ENCODE data around the gene PRAMEF6.
"Not testable (repeated sequence)": the region's sequence is repeated elsewhere in the genome, so short reads cannot be mapped to it uniquely, and the experiment has no call there.

Gene PRAMEF6

DNA sequence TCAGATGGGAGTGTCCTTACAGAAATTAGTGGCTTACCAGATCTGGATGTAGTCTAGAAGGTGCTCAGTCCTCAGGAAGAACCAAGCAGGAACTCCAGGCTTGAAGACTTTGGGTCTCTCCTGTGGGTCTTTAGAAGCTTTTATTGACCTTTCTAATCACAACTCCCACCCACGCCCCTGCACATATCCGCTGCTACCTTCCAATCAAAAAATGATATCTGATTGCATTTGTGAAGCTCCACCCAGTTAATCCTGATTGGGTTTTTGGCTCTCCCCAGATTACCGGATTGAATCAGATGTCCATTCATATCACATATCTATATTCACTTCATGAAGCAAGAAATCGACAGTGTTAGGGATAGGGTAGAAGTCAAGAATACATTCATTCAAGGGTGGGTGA lies at the start of gene PRAMEF6:
Gene PRAMEF6, minus strand, starts transcription at position 101 of the 400 bp plus-strand sequence. CDS start 5,062 bp downstream, outside the sequence.
- not testable (repeated sequence) for DNase-seq (ENCODE audit: low read depth in 2 of 3, low spot score in 1 of 3)

DNA sequence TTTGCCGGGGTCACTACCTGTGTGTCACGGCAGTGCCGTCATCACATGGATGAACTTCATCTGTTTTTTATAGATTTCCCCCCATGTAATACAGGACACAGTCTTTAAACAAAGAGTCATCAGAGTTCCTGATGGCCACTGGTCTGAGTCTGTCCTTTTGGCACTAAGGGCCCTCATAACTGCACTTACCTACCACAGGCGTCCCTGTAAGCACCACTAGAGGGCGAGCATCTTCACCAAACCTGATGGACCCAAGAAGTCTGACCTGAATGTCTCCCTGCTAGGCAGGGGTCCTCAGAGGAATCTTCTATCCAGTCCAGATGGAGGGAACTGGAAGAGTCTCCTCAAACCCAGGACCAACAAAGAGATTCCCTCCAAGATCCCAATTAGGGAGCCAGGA lies 23.0 kb downstream of the PRAMEF6 start:
- not testable (repeated sequence) for DNase-seq (ENCODE audit: low read depth in 2 of 3, low spot score in 1 of 3)

DNA sequence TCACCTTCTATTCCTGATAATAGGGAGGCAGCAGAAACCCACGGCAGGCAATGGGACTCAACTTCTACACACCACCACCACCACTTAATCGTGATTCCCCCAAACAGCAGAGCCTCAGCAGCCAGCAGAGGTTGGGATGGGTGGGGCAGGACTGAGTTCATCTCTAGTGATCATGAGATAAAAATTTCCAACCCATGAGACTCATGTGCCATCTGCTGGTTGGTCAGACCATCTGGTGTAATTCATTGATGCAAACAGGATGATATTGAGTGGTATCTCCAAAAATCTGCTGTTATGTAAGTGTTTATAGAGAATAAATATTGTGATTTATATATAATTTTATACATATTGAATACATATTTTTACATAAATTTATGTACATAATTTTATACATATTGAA lies 25.6 kb downstream of the PRAMEF6 start:
- DNase-seq (ENCODE audit: low read depth in 2 of 3, low spot score in 1 of 3): not testable (repeated sequence)

DNA sequence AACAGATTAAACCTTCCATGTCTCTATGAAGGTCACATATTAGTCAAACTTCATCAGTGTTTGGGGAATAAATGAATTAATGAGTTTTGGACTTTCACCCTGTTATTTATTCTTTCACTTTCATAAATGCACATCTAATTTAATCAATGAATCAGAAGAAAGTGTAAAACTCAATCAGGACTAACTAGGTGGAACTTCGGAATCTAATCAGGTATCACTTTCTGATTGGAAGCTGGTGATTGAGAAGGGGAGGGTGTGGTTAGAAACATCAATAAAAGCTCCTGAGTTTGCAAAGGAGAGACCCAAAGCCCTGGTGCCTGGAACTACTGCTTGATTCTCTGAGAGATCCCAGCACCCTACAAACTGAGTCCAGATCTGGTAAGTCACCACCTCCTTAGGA lies 31.1 kb downstream of the PRAMEF6 start, which contains the start of gene PRAMEF7:
Gene PRAMEF7, plus strand, starts transcription at position 301 of the 400 bp plus-strand sequence. CDS start 1,083 bp downstream, outside the sequence.
- not testable (repeated sequence) for DNase-seq (ENCODE audit: low read depth in 2 of 3, low spot score in 1 of 3)

DNA sequence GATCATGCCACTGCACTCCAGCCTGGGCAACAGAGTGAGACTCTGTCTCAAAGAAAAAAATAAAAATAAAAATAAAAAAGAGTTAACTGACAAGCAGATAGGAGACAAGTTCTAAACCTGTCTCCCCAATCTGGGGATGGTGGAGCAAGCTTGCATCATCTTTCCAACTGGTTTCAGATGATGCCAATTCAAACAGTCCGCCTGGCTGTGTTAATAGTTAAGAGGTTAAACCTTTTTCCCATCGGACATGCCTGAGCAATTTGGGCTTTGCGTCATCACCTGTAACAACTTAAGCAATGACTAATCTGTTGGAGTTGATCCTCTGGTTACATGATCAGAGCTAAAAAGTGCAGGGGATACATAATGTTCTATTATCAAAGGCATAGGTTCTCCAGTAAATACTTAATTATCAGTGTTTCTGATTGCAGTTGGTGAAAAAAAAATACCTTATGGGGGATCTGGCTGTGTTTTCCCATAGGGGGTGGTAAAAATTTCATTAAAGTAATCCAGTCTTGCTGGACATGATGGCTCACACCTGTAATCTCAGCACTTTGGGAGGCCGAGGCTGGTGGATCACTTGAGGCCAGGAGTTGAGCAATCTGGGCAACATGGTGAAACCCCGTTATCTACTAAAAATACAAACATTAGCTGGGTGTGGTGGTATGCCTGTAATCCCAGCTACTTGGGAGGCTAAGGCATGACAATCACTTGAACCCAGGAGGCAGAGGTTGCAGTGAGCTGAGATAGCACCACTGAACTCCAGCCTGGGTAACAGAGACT lies 43.4 kb downstream of the PRAMEF6 start:
- DNase-seq (ENCODE audit: low read depth in 2 of 3, low spot score in 1 of 3): not testable (repeated sequence)

DNA sequence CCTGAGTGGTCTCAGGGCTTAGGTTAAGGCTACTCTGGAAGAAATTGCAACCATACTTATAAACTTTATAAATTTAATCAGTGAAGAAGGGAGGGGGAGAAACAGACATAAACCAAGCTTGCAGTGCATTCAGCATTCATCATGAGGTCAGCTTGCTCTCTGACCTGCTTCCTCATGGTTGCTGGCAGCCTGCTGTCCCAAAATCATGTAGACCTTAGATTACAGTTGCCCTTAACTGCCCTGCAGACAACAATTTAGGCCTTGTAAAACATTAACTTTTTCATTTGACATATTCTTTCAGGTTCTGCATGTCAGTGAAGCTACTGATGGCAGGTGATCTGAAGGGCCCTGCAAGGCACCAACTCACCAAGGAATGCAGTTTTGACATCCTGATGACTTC lies 48.2 kb downstream of the PRAMEF6 start:
- DNase-seq (ENCODE audit: low read depth in 2 of 3, low spot score in 1 of 3): not testable (repeated sequence)

DNA sequence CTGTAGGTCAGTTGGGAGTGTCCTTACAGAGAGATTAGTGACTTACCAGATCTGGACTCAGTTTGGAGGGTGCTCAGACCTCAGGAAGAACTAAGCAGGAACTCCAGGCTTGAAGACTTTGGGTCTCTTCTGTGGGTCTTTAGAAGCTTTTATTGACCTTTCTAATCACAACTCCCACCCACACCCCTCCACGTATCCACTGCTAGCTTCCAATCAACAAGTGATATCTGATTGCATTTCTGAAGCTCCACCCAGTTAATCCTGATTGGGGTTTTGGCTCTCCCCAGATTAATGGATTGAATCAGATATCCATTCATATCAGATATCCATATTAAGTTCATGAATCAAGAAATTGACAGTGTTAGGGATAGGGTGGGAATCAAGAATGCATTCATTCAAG lies 49.2 kb downstream of the PRAMEF6 start, which contains the start of gene PRAMEF10:
Gene PRAMEF10, minus strand, starts transcription at position 101 of the 400 bp plus-strand sequence. CDS start 2,423 bp downstream, outside the sequence.
- not testable (repeated sequence) for DNase-seq (ENCODE audit: low read depth in 2 of 3, low spot score in 1 of 3)
